K562 (cell line): ENCODE measurements around the gene IGLL1. TPM values are rescaled to one million over a fixed set of nuclear protein-coding genes. Genes with fewer than 3 reads are reported as not detected.
A peak's percentile ranks its signal among the peaks of the same experiment; 100 is the strongest.

Experiments
- ARID2 ChIP-seq: fragments of 450-650 bp; IDR thresholded peaks from 2 replicates; pipeline ENCODE4 v1.6.1; 2017; ENCODE audit warnings: antibody characterized with exemption, mild to moderate bottlenecking
- C11orf30 ChIP-seq: fragments of 450-650 bp; IDR thresholded peaks from 2 replicates; pipeline ENCODE4 v1.6.1; 2016; ENCODE audit warnings: low read depth, mild to moderate bottlenecking
- FOXA1 ChIP-seq: fragments of 450-650 bp; IDR thresholded peaks from 2 replicates; pipeline ENCODE4 v1.6.1; 2016; ENCODE audit warnings: mild to moderate bottlenecking, borderline replicate concordance
- HMG20A ChIP-seq: fragments of 450-650 bp; formaldehyde crosslinking; conservative IDR thresholded peaks from 2 replicates; pipeline ENCODE4 v1.4.0; 2020; ENCODE audit warnings: mild to moderate bottlenecking, mixed read lengths
- MCM3 ChIP-seq: fragments of 450-650 bp; IDR thresholded peaks from 2 replicates; pipeline ENCODE4 v1.6.1; 2016
- MEF2D ChIP-seq: conservative IDR thresholded peaks from 2 replicates; pipeline ENCODE4 v1.6.1; 2016; ENCODE audit warnings: low read depth, missing genetic modification characterization, missing compliant biosample characterization
- NONO ChIP-seq, 2 experiments: fragments of 200-400 bp in 1 of 2; fragments of 450-650 bp in 1 of 2; formaldehyde crosslinking in 1 of 2; IDR thresholded peaks; 2 replicates each; pipeline ENCODE4 v1.6.1; 2017; ENCODE audit warnings: low read depth in 2 of 2, mild to moderate bottlenecking in 2 of 2, moderate library complexity in 2 of 2, low read length in 1 of 2
- POLR3G ChIP-seq: IDR thresholded peaks from 2 replicates; pipeline ENCODE4 v1.6.1; 2011; ENCODE audit not compliant: insufficient read length, insufficient replicate concordance; ENCODE audit errors: extremely low read depth
- SMAD4 ChIP-seq: fragments of 250-450 bp; sonication (Bioruptor Pico); conservative IDR thresholded peaks from 2 replicates; pipeline ENCODE4 v1.8.0; 2021; ENCODE audit warnings: inconsistent platforms, mild to moderate bottlenecking, moderate library complexity
- SUPT5H ChIP-seq: fragments of 450-650 bp; IDR thresholded peaks from 2 replicates; pipeline ENCODE4 v1.6.1; 2016
- XRCC5 ChIP-seq: fragments of 200-400 bp; formaldehyde crosslinking; IDR thresholded peaks from 2 replicates; pipeline ENCODE4 v1.6.1; 2017; ENCODE audit warnings: low read depth, mild to moderate bottlenecking, low read length
- ZFX ChIP-seq: sonication (generic); formaldehyde crosslinking; IDR thresholded peaks from 2 replicates; pipeline ENCODE4 v1.8.0; 2022; ENCODE audit warnings: mild to moderate bottlenecking, missing genetic modification reagents, moderate library complexity
- ZNF311 ChIP-seq: fragments of 250-450 bp; sonication (Bioruptor Pico); IDR thresholded peaks from 2 replicates; pipeline ENCODE4 v1.4.0; 2020; ENCODE audit warnings: mild to moderate bottlenecking, moderate library complexity
- ZNF316 ChIP-seq: fragments of 450-650 bp; IDR thresholded peaks from 2 replicates; pipeline ENCODE4 v1.6.1; 2016
- polyA plus RNA-seq, 8 experiments: library from polyadenylated mRNA; depleted of rRNA in 4 of 8; stranded (reverse) in 5 of 8; unstranded in 3 of 8; fragments of >200 nt; fragmentation: Nextera tagmentation in 2 of 8; fragmentation: Illumina TruSeq in 1 of 8; extraction: Ambion mirVana in 2 of 8; extraction: Trizol in 1 of 8; gene quantifications; 2 replicates each; pipeline versions ENCODE4 v1.2.1 to v1.2.3, GENCODE V29; 2011 to 2014; ENCODE audit warnings: inconsistent platforms in 1 of 8, missing spikeins in 1 of 8
- total RNA-seq, 7 experiments: library from RNA; depleted of rRNA in 6 of 7; stranded (reverse); fragments of >200 nt in 6 of 7; fragmentation: Illumina TruSeq in 2 of 7; extraction: Trizol in 2 of 7; gene quantifications; 2 replicates each; pipeline versions ENCODE4 v1.2.1 to v1.2.3, GENCODE V29; 2011 to 2021; ENCODE audit warnings: low replicate concordance in 1 of 7
- TF ChIP-seq, protein P1 (sequence below): fragments of 450-650 bp; formaldehyde crosslinking; IDR thresholded peaks from 2 replicates; pipeline ENCODE4 v1.4.0; 2020; ENCODE audit warnings: mild to moderate bottlenecking, moderate library complexity
- TF ChIP-seq, protein P2 (sequence below): fragments of 200-800 bp; sonication (Bioruptor generic); IDR thresholded peaks from 2 replicates; pipeline ENCODE4 v1.6.1; 2017; ENCODE audit warnings: missing genetic modification characterization, missing compliant biosample characterization
- TF ChIP-seq, protein P3 (sequence below), 3 experiments: fragments of 200-800 bp in 1 of 3; fragments of 250-450 bp in 1 of 3; fragments of 450-650 bp in 1 of 3; sonication (Bioruptor Pico) in 1 of 3; sonication (Bioruptor generic) in 1 of 3; formaldehyde crosslinking in 1 of 3; IDR thresholded peaks; 2 replicates each; pipeline versions ENCODE4 v1.6.1 to v1.8.0; 2016 to 2022; ENCODE audit warnings: mild to moderate bottlenecking in 2 of 3, missing genetic modification characterization in 2 of 3, missing compliant biosample characterization in 1 of 3, moderate library complexity in 1 of 3
- TF ChIP-seq, protein P4 (sequence below): fragments of 450-650 bp; formaldehyde crosslinking; IDR thresholded peaks from 2 replicates; pipeline ENCODE4 v1.4.0; 2022; ENCODE audit warnings: missing genetic modification characterization
- TF ChIP-seq, protein P5 (sequence below): fragments of 250-450 bp; sonication (Bioruptor Pico); IDR thresholded peaks from 2 replicates; pipeline ENCODE4 v1.5.0; 2021

The IGLL1 gene
- total and polyA plus RNA-seq, 9 of the 15 experiments (the other 6 are each of a cell fraction or from before 2014, with no cell fraction given), result 0.10 to 0.32 (median 0.20) TPM; not detected in 6

DNA sequence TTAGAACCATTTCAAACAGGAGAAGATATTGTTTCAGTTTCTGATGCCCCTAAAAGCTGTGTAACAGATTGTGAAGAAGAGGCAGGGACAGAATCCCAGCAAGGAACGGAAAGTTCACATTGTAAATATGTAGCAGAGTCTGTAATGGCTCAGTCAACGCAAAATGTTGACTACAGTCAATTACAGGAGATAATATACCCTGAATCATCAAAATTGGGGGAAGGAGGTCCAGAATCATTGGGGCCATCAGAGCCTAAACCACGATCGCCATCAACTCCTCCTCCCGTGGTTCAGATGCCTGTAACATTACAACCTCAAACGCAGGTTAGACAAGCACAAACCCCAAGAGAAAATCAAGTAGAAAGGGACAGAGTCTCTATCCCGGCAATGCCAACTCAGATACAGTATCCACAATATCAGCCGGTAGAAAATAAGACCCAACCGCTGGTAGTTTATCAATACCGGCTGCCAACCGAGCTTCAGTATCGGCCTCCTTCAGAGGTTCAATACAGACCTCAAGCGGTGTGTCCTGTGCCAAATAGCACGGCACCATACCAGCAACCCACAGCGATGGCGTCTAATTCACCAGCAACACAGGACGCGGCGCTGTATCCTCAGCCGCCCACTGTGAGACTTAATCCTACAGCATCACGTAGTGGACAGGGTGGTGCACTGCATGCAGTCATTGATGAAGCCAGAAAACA lies 40.8 kb downstream of the IGLL1 start (continued):
- TF ChIP-seq SMAD4 (CRISPR knock-in tag), result no peak
- TF ChIP-seq, protein P1, sequence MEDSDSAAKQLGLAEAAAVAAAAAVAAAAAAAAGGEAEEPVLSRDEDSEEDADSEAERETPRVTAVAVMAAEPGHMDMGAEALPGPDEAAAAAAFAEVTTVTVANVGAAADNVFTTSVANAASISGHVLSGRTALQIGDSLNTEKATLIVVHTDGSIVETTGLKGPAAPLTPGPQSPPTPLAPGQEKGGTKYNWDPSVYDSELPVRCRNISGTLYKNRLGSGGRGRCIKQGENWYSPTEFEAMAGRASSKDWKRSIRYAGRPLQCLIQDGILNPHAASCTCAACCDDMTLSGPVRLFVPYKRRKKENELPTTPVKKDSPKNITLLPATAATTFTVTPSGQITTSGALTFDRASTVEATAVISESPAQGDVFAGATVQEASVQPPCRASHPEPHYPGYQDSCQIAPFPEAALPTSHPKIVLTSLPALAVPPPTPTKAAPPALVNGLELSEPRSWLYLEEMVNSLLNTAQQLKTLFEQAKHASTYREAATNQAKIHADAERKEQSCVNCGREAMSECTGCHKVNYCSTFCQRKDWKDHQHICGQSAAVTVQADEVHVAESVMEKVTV (CRISPR knock-in tag), result peak; percentile 82
- TF ChIP-seq FOXA1, result no peak
- TF ChIP-seq ZNF316, result peak; percentile 56; the same call in 1 of the 2 replicates
- no peak for TF ChIP-seq MCM3
- no peak for TF ChIP-seq ZFX
- TF ChIP-seq POLR3G, result no peak
- no peak for TF ChIP-seq MEF2D (tag)
- TF ChIP-seq, protein P2, sequence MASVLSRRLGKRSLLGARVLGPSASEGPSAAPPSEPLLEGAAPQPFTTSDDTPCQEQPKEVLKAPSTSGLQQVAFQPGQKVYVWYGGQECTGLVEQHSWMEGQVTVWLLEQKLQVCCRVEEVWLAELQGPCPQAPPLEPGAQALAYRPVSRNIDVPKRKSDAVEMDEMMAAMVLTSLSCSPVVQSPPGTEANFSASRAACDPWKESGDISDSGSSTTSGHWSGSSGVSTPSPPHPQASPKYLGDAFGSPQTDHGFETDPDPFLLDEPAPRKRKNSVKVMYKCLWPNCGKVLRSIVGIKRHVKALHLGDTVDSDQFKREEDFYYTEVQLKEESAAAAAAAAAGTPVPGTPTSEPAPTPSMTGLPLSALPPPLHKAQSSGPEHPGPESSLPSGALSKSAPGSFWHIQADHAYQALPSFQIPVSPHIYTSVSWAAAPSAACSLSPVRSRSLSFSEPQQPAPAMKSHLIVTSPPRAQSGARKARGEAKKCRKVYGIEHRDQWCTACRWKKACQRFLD (CRISPR knock-in tag), result no peak
- TF ChIP-seq, protein P3, sequence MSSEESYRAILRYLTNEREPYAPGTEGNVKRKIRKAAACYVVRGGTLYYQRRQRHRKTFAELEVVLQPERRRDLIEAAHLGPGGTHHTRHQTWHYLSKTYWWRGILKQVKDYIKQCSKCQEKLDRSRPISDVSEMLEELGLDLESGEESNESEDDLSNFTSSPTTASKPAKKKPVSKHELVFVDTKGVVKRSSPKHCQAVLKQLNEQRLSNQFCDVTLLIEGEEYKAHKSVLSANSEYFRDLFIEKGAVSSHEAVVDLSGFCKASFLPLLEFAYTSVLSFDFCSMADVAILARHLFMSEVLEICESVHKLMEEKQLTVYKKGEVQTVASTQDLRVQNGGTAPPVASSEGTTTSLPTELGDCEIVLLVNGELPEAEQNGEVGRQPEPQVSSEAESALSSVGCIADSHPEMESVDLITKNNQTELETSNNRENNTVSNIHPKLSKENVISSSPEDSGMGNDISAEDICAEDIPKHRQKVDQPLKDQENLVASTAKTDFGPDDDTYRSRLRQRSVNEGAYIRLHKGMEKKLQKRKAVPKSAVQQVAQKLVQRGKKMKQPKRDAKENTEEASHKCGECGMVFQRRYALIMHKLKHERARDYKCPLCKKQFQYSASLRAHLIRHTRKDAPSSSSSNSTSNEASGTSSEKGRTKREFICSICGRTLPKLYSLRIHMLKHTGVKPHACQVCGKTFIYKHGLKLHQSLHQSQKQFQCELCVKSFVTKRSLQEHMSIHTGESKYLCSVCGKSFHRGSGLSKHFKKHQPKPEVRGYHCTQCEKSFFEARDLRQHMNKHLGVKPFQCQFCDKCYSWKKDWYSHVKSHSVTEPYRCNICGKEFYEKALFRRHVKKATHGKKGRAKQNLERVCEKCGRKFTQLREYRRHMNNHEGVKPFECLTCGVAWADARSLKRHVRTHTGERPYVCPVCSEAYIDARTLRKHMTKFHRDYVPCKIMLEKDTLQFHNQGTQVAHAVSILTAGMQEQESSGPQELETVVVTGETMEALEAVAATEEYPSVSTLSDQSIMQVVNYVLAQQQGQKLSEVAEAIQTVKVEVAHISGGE (CRISPR knock-in tag; IDR thresholded peaks at IDR 0.05), result no peak
- no peak for TF ChIP-seq SUPT5H
- TF ChIP-seq C11orf30, result peak; percentile 60; the same call in 1 of the 2 replicates
- 0 out of 2 replicates have a peak, but pooled peaks have one; percentile 18 for TF ChIP-seq ARID2
- TF ChIP-seq, protein P4, sequence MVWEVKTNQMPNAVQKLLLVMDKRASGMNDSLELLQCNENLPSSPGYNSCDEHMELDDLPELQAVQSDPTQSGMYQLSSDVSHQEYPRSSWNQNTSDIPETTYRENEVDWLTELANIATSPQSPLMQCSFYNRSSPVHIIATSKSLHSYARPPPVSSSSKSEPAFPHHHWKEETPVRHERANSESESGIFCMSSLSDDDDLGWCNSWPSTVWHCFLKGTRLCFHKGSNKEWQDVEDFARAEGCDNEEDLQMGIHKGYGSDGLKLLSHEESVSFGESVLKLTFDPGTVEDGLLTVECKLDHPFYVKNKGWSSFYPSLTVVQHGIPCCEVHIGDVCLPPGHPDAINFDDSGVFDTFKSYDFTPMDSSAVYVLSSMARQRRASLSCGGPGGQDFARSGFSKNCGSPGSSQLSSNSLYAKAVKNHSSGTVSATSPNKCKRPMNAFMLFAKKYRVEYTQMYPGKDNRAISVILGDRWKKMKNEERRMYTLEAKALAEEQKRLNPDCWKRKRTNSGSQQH (CRISPR knock-in tag), result no peak
- TF ChIP-seq, protein P5, sequence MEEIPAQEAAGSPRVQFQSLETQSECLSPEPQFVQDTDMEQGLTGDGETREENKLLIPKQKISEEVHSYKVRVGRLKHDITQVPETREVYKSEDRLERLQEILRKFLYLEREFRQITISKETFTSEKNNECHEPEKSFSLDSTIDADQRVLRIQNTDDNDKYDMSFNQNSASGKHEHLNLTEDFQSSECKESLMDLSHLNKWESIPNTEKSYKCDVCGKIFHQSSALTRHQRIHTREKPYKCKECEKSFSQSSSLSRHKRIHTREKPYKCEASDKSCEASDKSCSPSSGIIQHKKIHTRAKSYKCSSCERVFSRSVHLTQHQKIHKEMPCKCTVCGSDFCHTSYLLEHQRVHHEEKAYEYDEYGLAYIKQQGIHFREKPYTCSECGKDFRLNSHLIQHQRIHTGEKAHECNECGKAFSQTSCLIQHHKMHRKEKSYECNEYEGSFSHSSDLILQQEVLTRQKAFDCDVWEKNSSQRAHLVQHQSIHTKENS (CRISPR knock-in tag), result no peak
- no peak for TF ChIP-seq ZNF311
- no peak for TF ChIP-seq XRCC5
- TF ChIP-seq NONO (IDR thresholded peaks at IDR 0.05; ENCODE audit: low read depth in 2 of 2, low read length in 1 of 2), result no peak
- TF ChIP-seq HMG20A (CRISPR knock-in tag), result no peak
